ENCODE results near the gene FOXL1. TPM values are rescaled to one million over a fixed set of nuclear protein-coding genes. Genes with fewer than 3 reads are reported as not detected.
A peak's percentile ranks its signal among the peaks of the same experiment; 100 is the strongest.

The FOXL1 gene
- total RNA-seq, 1 experiment from 2014 or later = 0.11 TPM

- H3K4me3 ChIP-seq (ENCODE audit: low read depth, low read length) = no peak overlapping the region
- DNase-seq = no peak
- CTCF ChIA-PET = no interaction called here
Measured at GRCh38 chr16:86577314-86577971, 906 bp upstream of the FOXL1 start.

GRCh38 chr16:86578611-86579267 lies 390 bp downstream of the FOXL1 start:
- no peaks in the 10 kb centered on the region for H3K27me3 ChIP-seq (replicated peaks; ENCODE audit: control insufficient read depth, insufficient read depth, low read length)
- no TSS peak for BruUV-seq (replicated peaks)
- no peak overlapping the region for H3K27ac Mint-ChIP-seq (ENCODE audit: unreplicated experiment)

More at GRCh38 chr16:86577314-86577971, 906 bp upstream of the FOXL1 start:
- Mint-ChIP-seq H3K27me3 (ENCODE audit: insufficient read depth, unreplicated experiment) (peaks cover 22% of the 10 kb centered on the region), H3K4me1 (ENCODE audit: low read depth, unreplicated experiment) (peaks cover 12% of the 10 kb centered on the region), H3K9me3 (ENCODE audit: unreplicated experiment) (no peaks in the 10 kb centered on the region), H3K4me3 (ENCODE audit: unreplicated experiment) (peak overlapping the region; percentile 98), H3K27ac (ENCODE audit: unreplicated experiment) (no peak overlapping the region), H3K36me3 (ENCODE audit: insufficient read depth, unreplicated experiment) (peaks cover 10% of the 10 kb centered on the region)
- no peak for TF ChIP-seq CTCF (IDR thresholded peaks at IDR 0.05; ENCODE audit: insufficient read depth in 1 of 2, low read depth in 1 of 2, low read length in 1 of 2, severe bottlenecking in 1 of 2, unreplicated experiment in 1 of 2)
- intact Hi-C loops (cut with micrococcal nuclease; ENCODE audit: unreplicated experiment) = loop anchor here (5.0 kb wide), 2 partner anchors 255 to 485 kb away; no protein-coding TSS in a partner anchor
- Histone ChIP-seq H3K27me3 (replicated peaks; ENCODE audit: control insufficient read depth, insufficient read depth, low read length) (no peaks in the 10 kb centered on the region), H3K4me1 (peaks cover 12% of the 10 kb centered on the region; the same call in 1 of the 2 replicates), H3K36me3 (ENCODE audit: control insufficient read depth, insufficient read depth, low read length) (no peaks in the 10 kb centered on the region), H3K9me3 (no peaks in the 10 kb centered on the region)
- no TSS peak for BruUV-seq (replicated peaks)
- POLR2A ChIA-PET = no interaction called here

More at GRCh38 chr16:86578611-86579267, 390 bp downstream of the FOXL1 start:
- Mint-ChIP-seq H3K27me3 (ENCODE audit: insufficient read depth, unreplicated experiment) (peaks cover 24% of the 10 kb centered on the region), H3K4me3 (ENCODE audit: unreplicated experiment) (no peak overlapping the region), H3K36me3 (ENCODE audit: insufficient read depth, unreplicated experiment) (peaks cover 10% of the 10 kb centered on the region), H3K4me1 (ENCODE audit: low read depth, unreplicated experiment) (peaks cover 7% of the 10 kb centered on the region), H3K9me3 (ENCODE audit: unreplicated experiment) (no peaks in the 10 kb centered on the region)
- Histone ChIP-seq H3K4me1 (peaks cover 9% of the 10 kb centered on the region; the same call in 1 of the 2 replicates), H3K9me3 (no peaks in the 10 kb centered on the region), H3K36me3 (ENCODE audit: control insufficient read depth, insufficient read depth, low read length) (no peaks in the 10 kb centered on the region), H3K4me3 (ENCODE audit: low read depth, low read length) (no peak overlapping the region)
- CTCF ChIA-PET = no interaction called here
- DNase-seq = no peak
- intact Hi-C loops (cut with micrococcal nuclease; ENCODE audit: unreplicated experiment) = loop anchor here (5.0 kb wide), 2 partner anchors 254 to 484 kb away; no protein-coding TSS in a partner anchor
- POLR2A ChIA-PET = no interaction called here
- no peak for TF ChIP-seq CTCF (IDR thresholded peaks at IDR 0.05; ENCODE audit: insufficient read depth in 1 of 2, low read depth in 1 of 2, low read length in 1 of 2, severe bottlenecking in 1 of 2, unreplicated experiment in 1 of 2)

All from Caco-2 (cell line).